Neuronal stem cell (in vitro differentiated cells): ENCODE measurements around the gene CCHCR1.

Experiments
- DNase-seq: peaks from one replicate; pipeline ENCODE4 v3.0.0-alpha.2; 2013; ENCODE audit warnings: low spot score
- H2AFZ ChIP-seq: one replicate; pipeline ENCODE4 v1.6.1; 2013; ENCODE audit warnings: mild to moderate bottlenecking, low read length, inconsistent platforms
- H2AK5ac ChIP-seq: 2 replicates; pipeline ENCODE4 v1.6.1; 2013; ENCODE audit warnings: low read depth, mild to moderate bottlenecking, inconsistent platforms, low read length, moderate library complexity, mixed read lengths
- H2BK120ac ChIP-seq: 2 replicates; pipeline ENCODE4 v1.6.1; 2013; ENCODE audit warnings: low read depth, mild to moderate bottlenecking, inconsistent platforms, low read length, moderate library complexity, mixed read lengths
- H2BK12ac ChIP-seq: one replicate; pipeline ENCODE4 v1.6.1; 2013; ENCODE audit warnings: low read length, inconsistent platforms
- H2BK15ac ChIP-seq: 2 replicates; pipeline ENCODE4 v1.6.1; 2013; ENCODE audit warnings: mild to moderate bottlenecking, low read length, inconsistent platforms, mixed read lengths
- H2BK5ac ChIP-seq: one replicate; pipeline ENCODE4 v1.6.1; 2013; ENCODE audit warnings: inconsistent platforms, mild to moderate bottlenecking, low read length, moderate library complexity
- H3K14ac ChIP-seq: one replicate; pipeline ENCODE4 v1.6.1; 2013; ENCODE audit warnings: low read length, inconsistent platforms
- H3K18ac ChIP-seq: 2 replicates; pipeline ENCODE4 v1.6.1; 2013; ENCODE audit warnings: low read length, inconsistent platforms
- H3K23ac ChIP-seq: 2 replicates; pipeline ENCODE4 v1.6.1; 2013; ENCODE audit warnings: low read depth, mild to moderate bottlenecking, mixed read lengths, low read length, inconsistent platforms; ENCODE audit not compliant: poor library complexity
- H3K27ac ChIP-seq: replicated peaks from 3 replicates; pipeline ENCODE4 v1.5.1; 2013; ENCODE audit warnings: low read length, inconsistent platforms
- H3K27me3 ChIP-seq, 3 experiments: 2 replicates each; pipeline ENCODE4 v1.6.1; 2013; ENCODE audit warnings: low read length in 3 of 3, mild to moderate bottlenecking in 2 of 3, inconsistent platforms in 1 of 3, low read depth in 1 of 3, mixed read lengths in 1 of 3, moderate library complexity in 1 of 3; ENCODE audit not compliant: control insufficient read depth in 3 of 3, insufficient read depth in 3 of 3
- H3K36me3 ChIP-seq, 2 donors: replicated peaks in 1 of 2; 2 replicates each; pipeline ENCODE4 v1.6.1; 2013; ENCODE audit warnings: low read length in 2 of 2; ENCODE audit not compliant: control insufficient read depth in 2 of 2, insufficient read depth in 2 of 2
- H3K4ac ChIP-seq: 2 replicates; pipeline ENCODE4 v1.6.1; 2013; ENCODE audit warnings: inconsistent platforms, mild to moderate bottlenecking, low read length, moderate library complexity
- H3K4me1 ChIP-seq, 2 donors: 1 replicate in 1 of 2; 2 replicates in 1 of 2; pipeline ENCODE4 v1.6.1; 2013; ENCODE audit warnings: low read length in 2 of 2, low read depth in 1 of 2; ENCODE audit not compliant: control insufficient read depth in 2 of 2, insufficient read depth in 1 of 2
- H3K4me2 ChIP-seq: one replicate; pipeline ENCODE4 v1.6.1; 2013; ENCODE audit warnings: mild to moderate bottlenecking, low read length, inconsistent platforms; ENCODE audit not compliant: insufficient read depth, poor library complexity, severe bottlenecking
- H3K4me3 ChIP-seq, 2 donors: 2 replicates each; pipeline ENCODE4 v1.5.1; 2013; ENCODE audit warnings: low read length in 2 of 2, mild to moderate bottlenecking in 2 of 2, inconsistent platforms in 1 of 2, moderate library complexity in 1 of 2
- H3K79me1 ChIP-seq: one replicate; pipeline ENCODE4 v1.6.1; 2013; ENCODE audit warnings: low read depth, mild to moderate bottlenecking, inconsistent platforms, low read length, moderate library complexity
- H3K9ac ChIP-seq: one replicate; pipeline ENCODE4 v1.6.1; 2013; ENCODE audit warnings: mild to moderate bottlenecking, low read depth, low read length, inconsistent platforms; ENCODE audit not compliant: poor library complexity
- H3K9me3 ChIP-seq, 2 donors: replicated peaks in 1 of 2; 2 replicates each; pipeline versions ENCODE3 to v1.6.1; 2013; ENCODE audit warnings: low read length in 2 of 2, mild to moderate bottlenecking in 2 of 2, inconsistent platforms in 1 of 2, low read depth in 1 of 2, mixed read lengths in 1 of 2, moderate library complexity in 1 of 2; ENCODE audit not compliant: control insufficient read depth in 2 of 2, insufficient read depth in 1 of 2
- H4K8ac ChIP-seq: one replicate; pipeline ENCODE4 v1.6.1; 2013; ENCODE audit warnings: low read depth, mild to moderate bottlenecking, inconsistent platforms, low read length, moderate library complexity
- H4K91ac ChIP-seq: one replicate; pipeline ENCODE4 v1.6.1; 2013; ENCODE audit warnings: low read length, low read depth, mild to moderate bottlenecking, inconsistent platforms; ENCODE audit not compliant: poor library complexity
- WGBS, 2 donors: extraction: QIAGEN DNeasy Blood & Tissue Kit; methylation state at CpG; one replicate each; pipeline ENCODE4 v1.1.7; 2013; ENCODE audit warnings: missing lambda C conversion rate in 2 of 2, mixed read lengths in 1 of 2; ENCODE audit not compliant: insufficient read length in 2 of 2, insufficient replicate concordance in 1 of 2; ENCODE audit errors: extremely low coverage in 2 of 2; 5-methylcytosine and 5-hydroxymethylcytosine counted together

CCHCR1 gene

DNA sequence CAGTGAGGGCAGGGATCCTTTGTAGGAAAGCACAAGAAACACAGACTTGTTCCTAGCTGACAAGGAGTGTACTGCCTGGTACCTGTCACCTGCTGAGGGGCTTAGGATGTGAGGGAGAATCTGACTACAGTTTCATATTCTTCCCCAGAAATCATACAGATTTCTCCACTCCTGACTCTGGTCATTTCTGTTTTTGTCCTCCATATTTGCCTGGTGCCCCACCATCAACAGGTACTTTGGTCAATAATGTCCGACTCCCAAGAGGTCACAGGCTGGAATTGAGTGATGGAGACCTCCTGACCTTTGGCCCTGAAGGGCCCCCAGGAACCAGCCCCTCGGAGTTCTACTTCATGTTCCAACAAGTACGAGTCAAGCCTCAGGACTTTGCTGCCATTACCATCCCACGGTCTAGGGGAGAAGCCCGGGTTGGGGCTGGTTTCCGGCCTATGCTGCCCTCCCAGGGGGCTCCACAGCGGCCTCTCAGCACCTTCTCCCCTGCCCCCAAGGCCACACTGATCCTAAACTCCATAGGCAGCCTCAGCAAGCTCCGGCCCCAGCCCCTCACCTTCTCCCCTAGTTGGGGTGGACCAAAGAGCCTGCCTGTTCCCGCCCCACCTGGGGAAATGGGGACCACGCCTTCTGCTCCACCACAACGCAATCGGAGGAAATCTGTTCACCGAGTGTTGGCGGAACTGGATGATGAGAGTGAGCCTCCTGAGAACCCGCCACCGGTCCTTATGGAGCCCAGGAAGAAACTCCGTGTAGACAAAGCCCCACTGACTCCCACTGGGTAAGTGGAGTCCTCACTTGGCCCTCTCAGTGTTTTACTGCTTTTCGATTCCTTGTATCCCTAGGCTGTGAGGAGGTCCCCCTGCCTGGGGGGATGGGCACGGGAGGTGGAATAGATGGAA lies 3.9 kb upstream of the CCHCR1 start:
- DNase-seq: no peak
- WGBS, 2 donors: no CpG with 5 or more reads among the region's 19 CpGs

DNA sequence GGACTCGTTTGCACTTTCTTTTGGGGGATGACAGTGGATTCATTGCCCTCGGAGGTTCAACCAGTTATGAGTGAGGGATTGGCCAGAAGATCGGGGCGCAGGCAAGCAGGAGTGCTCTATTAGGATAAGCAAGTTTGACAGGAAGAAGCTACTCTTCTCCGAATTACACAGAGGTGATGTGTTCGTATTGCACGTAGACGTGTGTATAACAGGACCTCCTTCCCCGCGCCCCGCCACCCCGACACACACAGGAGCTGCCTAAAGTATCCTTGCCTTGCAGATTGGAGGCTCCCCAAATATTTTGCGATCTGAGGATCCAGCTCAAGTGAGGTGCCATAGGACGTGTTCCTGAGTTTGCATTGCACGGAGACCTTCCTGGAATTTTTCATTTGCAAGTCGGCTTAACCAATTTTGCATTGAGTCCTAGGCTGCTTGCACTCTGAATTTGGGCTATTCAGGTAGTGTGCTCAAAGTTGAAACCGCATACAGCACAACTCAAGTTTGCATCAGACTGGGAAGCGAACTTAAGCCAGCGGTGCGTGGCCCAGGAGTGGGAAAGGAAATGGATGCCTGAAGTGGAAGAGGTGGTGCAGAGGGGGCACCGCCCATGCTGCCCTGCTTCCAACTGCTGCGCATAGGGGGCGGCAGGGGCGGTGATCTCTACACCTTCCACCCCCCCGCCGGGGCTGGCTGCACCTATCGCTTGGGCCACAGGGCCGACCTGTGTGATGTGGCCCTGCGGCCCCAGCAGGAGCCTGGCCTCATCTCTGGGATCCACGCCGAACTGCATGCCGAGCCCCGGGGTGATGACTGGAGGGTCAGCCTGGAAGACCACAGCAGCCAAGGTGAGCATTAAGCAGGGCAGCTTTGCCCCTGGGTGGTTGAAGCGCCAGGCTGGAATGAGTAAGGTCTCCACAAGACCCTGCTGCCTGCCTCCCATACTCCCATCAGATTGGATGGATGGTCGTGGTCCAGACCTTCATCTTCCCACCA lies 1.6 kb upstream of the CCHCR1 start:
- Histone ChIP-seq H3K27ac (no peak overlapping the region), H2AK5ac (no peak overlapping the region)

More for the DNA sequence above, 3.9 kb upstream of the CCHCR1 start:
- no peak overlapping the region for H2AK5ac ChIP-seq
- H3K9ac ChIP-seq: no peak overlapping the region
- H3K4me1 ChIP-seq: peaks cover 10 to 14% of the 10 kb centered on the region in 2 donors
- H3K4me2 ChIP-seq: no peak overlapping the region
- no peak overlapping the region for H4K8ac ChIP-seq
- no peak overlapping the region for H2BK12ac ChIP-seq
- H3K36me3 ChIP-seq: peaks cover 0 to 30% of the 10 kb centered on the region in 2 donors
- H3K79me1 ChIP-seq: no peaks in the 10 kb centered on the region
- H3K9me3 ChIP-seq: no peaks in the 10 kb centered on the region
- H3K4ac ChIP-seq: no peak overlapping the region
- H2AFZ ChIP-seq: no peak overlapping the region
- no peak overlapping the region for H3K23ac ChIP-seq
- no peak overlapping the region for H3K4me3 ChIP-seq
- H3K27ac ChIP-seq: no peak overlapping the region
- no peak overlapping the region for H2BK120ac ChIP-seq
- no peak overlapping the region for H2BK15ac ChIP-seq
- H3K14ac ChIP-seq: no peak overlapping the region
- no peak overlapping the region for H2BK5ac ChIP-seq
- H3K18ac ChIP-seq: no peak overlapping the region
- no peaks in the 10 kb centered on the region for H3K27me3 ChIP-seq
- no peak overlapping the region for H4K91ac ChIP-seq

DNA sequence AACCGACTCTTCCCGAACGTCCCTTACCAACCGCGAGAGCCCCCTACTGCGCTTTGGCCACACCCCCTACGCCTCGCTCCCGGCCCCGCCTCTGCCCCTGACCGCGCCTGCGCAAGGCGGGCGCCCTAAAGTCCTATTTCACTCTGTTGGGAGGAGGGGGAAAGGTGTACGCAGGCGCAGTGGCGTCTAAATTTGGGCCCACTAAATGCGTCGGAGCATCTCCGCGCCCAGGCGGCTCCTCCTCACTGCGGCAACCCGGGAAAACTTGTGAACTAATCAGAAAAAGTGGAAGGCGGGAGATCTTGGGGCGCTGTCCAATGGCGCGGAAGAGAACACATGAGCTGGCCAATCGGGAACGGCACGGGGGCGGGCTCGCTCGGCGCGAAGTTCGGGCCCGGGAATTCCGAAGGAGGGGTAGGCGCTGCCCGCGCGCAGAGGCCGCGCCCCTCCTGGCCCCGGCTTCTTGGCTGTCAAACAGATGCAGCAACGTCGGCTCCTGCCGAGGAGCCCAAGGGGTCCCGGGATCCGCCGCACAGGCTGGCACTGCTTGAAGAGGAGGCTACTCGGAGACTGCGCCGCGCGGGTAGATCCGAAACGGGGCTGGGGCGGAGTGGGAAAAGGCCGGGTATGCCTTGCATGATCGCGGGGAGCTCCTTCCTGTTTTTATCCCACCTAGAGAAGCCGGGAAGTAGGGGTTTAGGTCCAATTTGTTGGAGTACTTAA lies 699 bp upstream of the CCHCR1 start, which contains the start of gene TCF19:
Gene TCF19, plus strand, starts transcription at position 450 of the 723 bp plus-strand sequence. CDS start 881 bp downstream, outside the sequence.
- Histone ChIP-seq H3K4me1 (peaks cover 10 to 14% of the 10 kb centered on the region in 2 donors), H3K79me1 (no peaks in the 10 kb centered on the region), H3K9me3 (no peaks in the 10 kb centered on the region), H2AFZ (peak within 1 kb of the TSS; percentile 95), H3K18ac (peak within 1 kb of the TSS; percentile 93), H2BK12ac (no peak within 1 kb of the TSS), H2BK15ac (no peak within 1 kb of the TSS), H3K4ac (no peak within 1 kb of the TSS), H3K4me2 (peak within 1 kb of the TSS; percentile 91), H4K8ac (no peak within 1 kb of the TSS), H3K4me3 (peak within 1 kb of the TSS; percentile 79 to 93), H3K27ac (peak within 1 kb of the TSS; percentile 88), H2BK5ac (no peak within 1 kb of the TSS), H2AK5ac (no peak within 1 kb of the TSS), H3K14ac (peak within 1 kb of the TSS; percentile 78), H3K36me3 (peaks cover 14 to 55% of the 10 kb centered on the region in 2 donors), H2BK120ac (no peak within 1 kb of the TSS), H4K91ac (no peak within 1 kb of the TSS), H3K9ac (peak within 1 kb of the TSS; percentile 89), H3K23ac (peak within 1 kb of the TSS; percentile 74), H3K27me3 (no peaks in the 10 kb centered on the region)
- peak; percentile 99 for DNase-seq
- no CpG with 5 or more reads among the region's 65 CpGs for WGBS, 2 donors

More for the DNA sequence above, 1.6 kb upstream of the CCHCR1 start:
- Histone ChIP-seq H3K9ac (peak overlapping the region; percentile 78), H3K23ac (peak overlapping the region; percentile 74), H3K4me3 (peak overlapping the region; percentile 79 to 93), H3K9me3 (no peaks in the 10 kb centered on the region), H2BK12ac (no peak overlapping the region), H3K27me3 (no peaks in the 10 kb centered on the region), H3K18ac (no peak overlapping the region), H4K91ac (no peak overlapping the region), H2AFZ (peak overlapping the region; percentile 95), H3K4me2 (peak overlapping the region; percentile 91), H3K36me3 (peaks cover 12 to 51% of the 10 kb centered on the region in 2 donors), H3K14ac (peak overlapping the region; percentile 78), H3K4me1 (peaks cover 10 to 14% of the 10 kb centered on the region in 2 donors), H4K8ac (no peak overlapping the region), H2BK5ac (no peak overlapping the region), H3K4ac (no peak overlapping the region), H2BK15ac (no peak overlapping the region), H2BK120ac (no peak overlapping the region), H3K79me1 (no peaks in the 10 kb centered on the region)
- no peak for DNase-seq
- no CpG with 5 or more reads among the region's 35 CpGs for WGBS, 2 donors
